Peyer's patch (tissue), 4 donors: Measurements from ENCODE around the gene DHX34.

Experiments
- POLR2A ChIP-seq, 2 donors: fragments of 450-650 bp; IDR thresholded peaks; one replicate each; pipeline ENCODE4 v1.5.1; 2017; ENCODE audit warnings: antibody characterized with exemption in 2 of 2, mild to moderate bottlenecking in 2 of 2, moderate library complexity in 2 of 2
- TF ChIP-seq, protein P1 (sequence below), 6 experiments: fragments of 450-650 bp in 4 of 6; fragments of 200-600 bp in 2 of 6; sonication (generic) in 1 of 6; IDR thresholded peaks; one replicate each; pipeline ENCODE4 v1.5.1; 2017 to 2019; ENCODE audit warnings: antibody characterized with exemption in 6 of 6, mild to moderate bottlenecking in 3 of 6, moderate library complexity in 1 of 6

- no peak for TF ChIP-seq POLR2A (IDR thresholded peaks at IDR 0.05)
- TF ChIP-seq, protein P1, sequence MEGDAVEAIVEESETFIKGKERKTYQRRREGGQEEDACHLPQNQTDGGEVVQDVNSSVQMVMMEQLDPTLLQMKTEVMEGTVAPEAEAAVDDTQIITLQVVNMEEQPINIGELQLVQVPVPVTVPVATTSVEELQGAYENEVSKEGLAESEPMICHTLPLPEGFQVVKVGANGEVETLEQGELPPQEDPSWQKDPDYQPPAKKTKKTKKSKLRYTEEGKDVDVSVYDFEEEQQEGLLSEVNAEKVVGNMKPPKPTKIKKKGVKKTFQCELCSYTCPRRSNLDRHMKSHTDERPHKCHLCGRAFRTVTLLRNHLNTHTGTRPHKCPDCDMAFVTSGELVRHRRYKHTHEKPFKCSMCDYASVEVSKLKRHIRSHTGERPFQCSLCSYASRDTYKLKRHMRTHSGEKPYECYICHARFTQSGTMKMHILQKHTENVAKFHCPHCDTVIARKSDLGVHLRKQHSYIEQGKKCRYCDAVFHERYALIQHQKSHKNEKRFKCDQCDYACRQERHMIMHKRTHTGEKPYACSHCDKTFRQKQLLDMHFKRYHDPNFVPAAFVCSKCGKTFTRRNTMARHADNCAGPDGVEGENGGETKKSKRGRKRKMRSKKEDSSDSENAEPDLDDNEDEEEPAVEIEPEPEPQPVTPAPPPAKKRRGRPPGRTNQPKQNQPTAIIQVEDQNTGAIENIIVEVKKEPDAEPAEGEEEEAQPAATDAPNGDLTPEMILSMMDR (IDR thresholded peaks at IDR 0.05) = no peak
Measured at GRCh38 chr19:47339196-47339880, 9.8 kb upstream of the DHX34 start.
